GM18517 (cell line): ENCODE measurements around the gene SCD5.

ENCODE experiments used
- ATAC-seq: cut with Tn5 transposase; IDR thresholded peaks from one replicate; pipeline ENCODE4 v1.9.1; 2021; ENCODE audit warnings: mild to moderate bottlenecking, moderate library complexity; ENCODE audit not compliant: unreplicated experiment

The SCD5 gene

GRCh38 chr4:82773057-82773456 is 25.5 kb downstream of the SCD5 start:
- ATAC-seq, result no peak

- ATAC-seq, result no peak
Measured at GRCh38 chr4:82770607-82771006, 28.0 kb downstream of the SCD5 start.

- no peak for ATAC-seq
Measured at GRCh38 chr4:82765134-82765533, 33.5 kb downstream of the SCD5 start.

GRCh38 chr4:82761229-82761628 is 37.4 kb downstream of the SCD5 start:
- no peak for ATAC-seq

GRCh38 chr4:82758701-82759685 is 39.6 kb downstream of the SCD5 start:
- ATAC-seq, result no peak

GRCh38 chr4:82756061-82756460 is 42.5 kb downstream of the SCD5 start:
- no peak for ATAC-seq

- ATAC-seq, result no peak
Measured at GRCh38 chr4:82755650-82756049, 42.9 kb downstream of the SCD5 start.

GRCh38 chr4:82754513-82755165 is 44.0 kb downstream of the SCD5 start:
- no peak for ATAC-seq

GRCh38 chr4:82753725-82754410 is 44.7 kb downstream of the SCD5 start:
- ATAC-seq, result no peak

GRCh38 chr4:82753238-82753637 is 45.4 kb downstream of the SCD5 start:
- ATAC-seq, result no peak

- no peak for ATAC-seq
Measured at GRCh38 chr4:82748810-82749470, 49.7 kb downstream of the SCD5 start.

- ATAC-seq, result no peak
Measured at GRCh38 chr4:82747686-82748575, 50.7 kb downstream of the SCD5 start.

GRCh38 chr4:82746705-82747574 is 51.7 kb downstream of the SCD5 start:
- no peak for ATAC-seq

GRCh38 chr4:82745173-82745842 is 53.3 kb downstream of the SCD5 start:
- ATAC-seq, result no peak

- no peak for ATAC-seq
Measured at GRCh38 chr4:82744284-82744968, 54.2 kb downstream of the SCD5 start.

- ATAC-seq, result no peak
Measured at GRCh38 chr4:82741188-82741587, 57.4 kb downstream of the SCD5 start.

GRCh38 chr4:82739287-82740190 is 59.1 kb downstream of the SCD5 start:
- ATAC-seq, result peak; percentile 90
